HAP-1 (cell line): Measurements from ENCODE around the gene TFF1.

Source experiments
- DNase-seq, 2 experiments: peaks; one replicate each; pipeline ENCODE4 v3.0.0-alpha.2; 2016 to 2020; ENCODE audit warnings: low spot score in 2 of 2
- H3K27me3 ChIP-seq: fragments of 250-450 bp; sonication (Bioruptor Pico); 2 replicates; pipeline ENCODE4 v1.5.1; 2020; ENCODE audit warnings: low read depth, mild to moderate bottlenecking, moderate library complexity
- H3K36me3 ChIP-seq: fragments of 250-450 bp; sonication (Bioruptor Pico); replicated peaks from 2 replicates; pipeline ENCODE4 v1.5.1; 2020; ENCODE audit warnings: mild to moderate bottlenecking
- H3K4me1 ChIP-seq: fragments of 250-450 bp; sonication (Bioruptor Pico); 2 replicates; pipeline ENCODE4 v1.5.1; 2020; ENCODE audit warnings: mild to moderate bottlenecking
- H3K4me3 ChIP-seq: fragments of 250-450 bp; sonication (Bioruptor Pico); 2 replicates; pipeline ENCODE4 v1.5.1; 2020; ENCODE audit warnings: mild to moderate bottlenecking, moderate library complexity
- H3K9me3 ChIP-seq: fragments of 250-450 bp; sonication (Bioruptor Pico); 2 replicates; pipeline ENCODE4 v1.5.1; 2020; ENCODE audit warnings: mild to moderate bottlenecking, moderate library complexity
- in situ Hi-C: fragments of 300-500 bp; cut with MboI; formaldehyde crosslinking; loops from 3 replicates; pipeline ENCODE4 v1.14.3; 2020; ENCODE audit warnings: low sequenced_read_pairs, inconsistent platforms, mixed read lengths

Gene TFF1

DNA sequence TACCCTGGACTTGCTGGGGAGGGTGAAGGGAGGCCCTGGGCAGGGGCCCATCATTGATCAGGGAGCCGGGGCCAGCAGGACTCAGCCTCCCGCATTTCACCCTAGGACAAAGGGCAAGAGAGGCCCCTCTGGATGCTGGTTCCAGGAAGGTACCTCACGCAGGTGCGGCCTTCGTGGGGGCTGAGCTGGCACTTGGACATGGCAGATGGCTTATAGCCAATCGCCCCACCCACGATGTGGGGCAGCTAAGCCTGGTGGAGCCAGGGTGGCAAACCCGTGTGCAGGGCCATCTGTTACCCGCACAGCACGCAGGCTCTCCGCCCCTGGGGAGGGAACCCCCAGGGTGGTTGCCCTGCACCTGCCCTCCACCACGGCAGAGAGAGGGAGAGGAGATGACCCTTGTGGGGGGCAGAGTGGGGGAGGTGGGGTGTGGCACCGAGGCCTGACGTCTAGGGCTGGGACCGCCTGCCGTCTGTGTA is 53.7 kb downstream of the TFF1 start:
- Histone ChIP-seq H3K4me3 (no peak overlapping the region), H3K27me3 (no peaks in the 10 kb centered on the region; the same call in 1 of the 2 replicates), H3K36me3 (no peaks in the 10 kb centered on the region), H3K9me3 (no peaks in the 10 kb centered on the region), H3K4me1 (no peaks in the 10 kb centered on the region)
- no peak for DNase-seq
- in situ Hi-C loops = no loop called here
